Urothelium cell line (cell line): Measurements from ENCODE around the gene PRDM2.

Source experiments
- DNase-seq: peaks from one replicate; pipeline ENCODE4 v3.0.0; 2011; ENCODE audit warnings: low spot score, mixed read lengths
- FAIRE-seq: peaks from 2 replicates; lab custom pipeline; 2011; peaks lifted over from hg19 to GRCh38; lab: Jason Lieb, UNC

The PRDM2 gene

DNA sequence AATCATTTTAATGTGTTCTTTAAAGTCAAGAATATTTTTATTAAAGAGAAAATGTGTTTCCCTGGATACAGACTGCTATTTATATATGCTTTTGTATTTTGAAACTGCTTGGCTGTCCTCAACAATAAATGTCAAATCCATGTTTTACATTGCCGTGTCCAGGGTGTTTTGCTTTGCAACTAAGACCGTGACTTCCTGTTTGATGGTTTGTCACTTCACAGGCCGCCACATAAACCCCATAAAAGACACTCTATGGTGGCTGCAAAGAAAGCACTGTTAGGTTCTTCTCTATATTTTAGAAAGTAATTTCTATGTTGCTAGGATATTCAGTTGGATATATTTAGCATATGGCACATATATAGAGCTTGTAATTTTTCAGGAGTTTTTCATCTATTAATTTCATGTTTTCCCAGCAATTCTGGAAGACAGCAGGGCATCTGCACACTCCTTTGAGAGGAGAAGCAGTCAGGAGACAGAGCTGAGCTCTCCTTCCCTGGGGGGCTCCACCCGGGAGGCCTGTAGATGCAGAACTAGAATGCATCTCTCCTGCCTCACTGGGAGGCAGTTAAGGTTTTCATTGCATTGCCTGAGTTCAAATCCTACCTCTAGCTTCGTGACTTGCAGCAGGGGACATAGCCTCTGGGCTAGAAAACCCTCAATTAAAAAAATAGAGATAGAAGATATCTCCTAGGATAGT lies 33.1 kb downstream of the PRDM2 start:
- FAIRE-seq, result no peak
- DNase-seq, result no peak

DNA sequence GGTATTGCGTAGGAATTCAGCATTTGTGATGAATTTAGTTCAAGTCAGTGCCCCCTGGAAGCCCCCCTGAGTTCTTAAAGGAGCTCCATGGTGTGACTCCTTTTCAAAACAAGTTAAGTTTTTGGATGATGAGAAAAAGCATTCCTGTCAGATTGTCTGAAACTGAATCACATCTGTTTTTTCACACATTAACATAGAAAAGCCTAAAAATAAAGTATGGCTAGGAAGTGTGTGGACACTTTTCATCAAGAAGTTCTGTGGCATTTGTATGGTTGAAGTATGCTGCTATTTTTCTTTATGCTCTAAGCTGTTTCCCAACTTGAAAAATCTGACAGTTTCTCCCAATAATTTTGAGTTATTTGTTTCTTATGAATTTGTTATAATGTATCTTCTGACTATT lies 33.7 kb downstream of the PRDM2 start:
- FAIRE-seq, result no peak
- DNase-seq, result no peak

DNA sequence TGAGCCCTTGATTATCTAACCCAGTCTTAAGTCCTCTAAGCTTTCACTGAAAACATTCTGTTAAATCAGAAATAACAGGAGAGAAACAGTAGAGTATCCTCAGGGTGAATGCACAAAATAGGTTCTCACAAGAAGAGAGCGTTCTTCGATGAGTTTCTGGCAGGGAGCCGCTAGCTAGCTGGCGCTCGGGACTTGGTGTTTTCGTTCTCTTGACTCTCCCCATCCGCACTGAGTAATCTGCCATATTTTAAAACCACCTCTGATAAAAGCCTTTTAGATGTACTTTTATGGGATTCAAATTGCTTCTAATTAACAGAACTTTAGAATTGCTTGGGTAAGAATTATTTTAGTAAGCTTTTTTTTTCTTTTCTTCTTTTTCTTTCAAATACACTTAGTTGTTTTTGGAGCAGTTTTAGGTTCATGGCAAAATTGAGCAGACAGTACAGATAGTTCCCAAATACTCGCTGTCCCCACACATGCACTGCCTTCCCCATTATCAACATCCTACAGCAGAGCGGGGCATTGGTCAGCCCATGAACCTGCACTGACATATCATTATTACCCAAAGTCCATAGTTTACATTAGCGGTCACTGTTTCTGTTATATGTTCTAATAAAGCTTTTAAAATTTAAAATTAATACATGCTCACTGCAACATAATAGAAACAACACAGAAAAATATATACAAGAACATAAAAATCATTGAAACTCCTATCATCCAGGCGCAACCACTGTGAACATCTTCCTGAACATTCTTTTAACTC lies 35.4 kb downstream of the PRDM2 start:
- FAIRE-seq (no peak), DNase-seq (no peak)

DNA sequence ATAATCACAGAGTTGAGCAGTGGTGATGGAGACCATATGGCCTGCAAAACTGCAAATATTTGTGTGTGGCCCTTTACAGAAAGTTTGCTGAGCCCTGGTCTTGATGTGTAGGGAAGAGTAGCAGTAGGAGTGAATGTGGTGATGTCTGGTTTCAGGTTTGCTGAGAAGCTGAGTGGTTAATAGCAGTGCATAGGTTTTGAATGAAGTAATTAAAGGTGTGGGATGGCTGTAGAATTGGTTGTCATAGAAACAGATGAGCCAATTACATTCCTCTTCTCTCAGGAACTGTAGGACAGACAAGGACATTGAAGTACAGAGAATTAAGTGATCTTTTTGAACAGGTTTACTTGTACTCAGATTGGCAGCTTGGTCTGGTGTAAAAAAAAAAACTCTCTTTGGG lies 37.4 kb downstream of the PRDM2 start:
- no peak for FAIRE-seq
- no peak for DNase-seq

DNA sequence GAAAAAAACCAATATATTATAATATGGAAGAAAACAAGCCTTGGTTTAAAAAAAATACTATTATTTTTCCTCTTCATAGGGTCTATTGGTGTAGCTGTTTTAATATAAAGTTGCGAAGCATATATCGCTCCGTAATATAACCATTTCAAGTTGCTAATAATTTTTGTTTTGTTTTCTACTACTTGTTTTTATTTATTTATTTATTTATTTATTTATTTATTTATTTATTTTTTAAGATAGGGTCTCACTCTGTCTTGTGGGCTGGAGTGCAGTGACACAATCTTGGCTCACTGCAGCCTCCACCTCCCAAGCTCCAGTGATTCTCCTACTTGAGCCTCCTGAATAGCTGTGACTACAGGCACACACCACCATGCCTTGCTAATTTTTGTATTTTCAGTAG lies 46.4 kb downstream of the PRDM2 start:
- DNase-seq (no peak), FAIRE-seq (no peak)

DNA sequence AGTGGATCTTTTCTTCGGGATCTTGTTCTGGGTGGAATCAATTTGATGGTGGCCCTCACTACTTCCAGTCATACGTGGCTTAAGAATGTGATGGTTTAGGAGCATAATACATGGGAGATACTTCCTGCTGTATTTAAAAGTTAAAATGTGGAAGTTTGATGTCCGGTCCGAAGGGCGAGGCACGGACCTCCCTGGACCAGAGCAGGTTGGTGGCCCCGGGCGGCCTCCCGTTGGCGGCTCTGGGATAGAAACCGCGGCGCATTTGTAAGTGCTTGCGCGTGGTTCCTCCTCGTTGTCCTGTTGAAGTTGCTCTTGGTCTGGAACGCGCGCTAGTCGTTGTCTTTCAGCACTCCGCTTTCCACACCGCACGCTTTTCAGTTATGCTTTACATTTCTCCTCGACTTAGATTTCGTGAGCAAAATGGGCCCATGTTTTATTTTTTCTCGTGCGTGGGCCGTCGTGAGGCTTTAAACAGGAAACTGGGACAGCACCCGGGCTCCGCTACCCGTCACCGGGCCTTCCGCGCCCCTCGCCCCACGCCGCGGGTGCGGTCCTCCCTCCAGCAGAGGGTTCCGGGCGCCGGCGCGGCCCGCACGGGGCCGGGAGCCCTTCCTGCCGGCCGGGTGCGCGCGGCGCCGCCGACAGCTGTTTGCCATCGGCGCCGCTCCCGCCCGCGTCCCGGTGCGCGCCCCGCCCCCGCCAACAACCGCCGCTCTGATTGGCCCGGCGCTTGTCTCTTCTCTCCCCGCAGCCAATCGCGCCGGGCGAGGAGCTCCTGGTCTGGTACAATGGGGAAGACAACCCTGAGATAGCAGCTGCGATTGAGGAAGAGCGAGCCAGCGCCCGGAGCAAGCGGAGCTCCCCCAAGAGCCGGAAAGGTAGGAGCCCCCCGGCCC lies 48.9 kb downstream of the PRDM2 start:
- peak; percentile 83 for FAIRE-seq
- DNase-seq, result peak; percentile 98

DNA sequence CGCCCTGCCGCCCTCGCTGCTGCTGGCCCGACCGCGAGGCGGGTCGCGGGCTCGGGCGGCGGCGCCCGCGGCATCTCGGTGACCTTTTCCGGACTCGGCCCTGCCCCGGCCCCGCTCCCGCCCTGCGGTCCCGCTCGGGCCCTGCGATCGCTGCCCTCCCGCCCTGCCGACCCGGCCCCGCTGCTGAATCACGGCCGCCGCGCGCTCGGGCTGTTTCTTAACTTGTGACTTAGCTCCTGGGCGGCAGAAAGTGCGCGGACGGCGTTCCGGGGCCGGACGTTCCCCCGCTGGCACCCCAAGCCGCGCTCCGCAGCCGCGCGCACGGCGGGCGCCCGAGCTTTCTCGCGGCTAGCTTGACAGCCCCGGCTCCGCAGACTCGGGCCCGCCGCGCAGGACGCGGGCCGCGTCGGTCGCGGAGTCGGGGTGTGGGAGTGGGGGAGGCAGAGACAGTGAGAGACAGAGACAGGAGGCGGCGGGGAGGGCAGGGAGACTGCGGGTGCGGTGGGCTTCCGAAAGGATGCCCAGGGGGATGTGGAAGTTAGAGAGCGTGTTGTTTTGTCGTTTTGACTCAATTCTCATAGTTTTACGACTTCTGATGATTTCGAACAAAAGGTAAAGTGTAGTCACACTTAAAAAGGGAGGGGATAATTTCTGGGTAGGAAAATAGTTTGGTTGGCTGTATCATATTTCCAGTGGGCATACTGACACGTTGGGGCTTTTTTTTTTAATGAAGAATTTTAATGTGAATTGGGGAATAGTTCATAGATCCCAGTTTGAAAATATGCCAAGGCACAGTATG lies 49.8 kb downstream of the PRDM2 start:
- DNase-seq (no peak), FAIRE-seq (no peak)

DNA sequence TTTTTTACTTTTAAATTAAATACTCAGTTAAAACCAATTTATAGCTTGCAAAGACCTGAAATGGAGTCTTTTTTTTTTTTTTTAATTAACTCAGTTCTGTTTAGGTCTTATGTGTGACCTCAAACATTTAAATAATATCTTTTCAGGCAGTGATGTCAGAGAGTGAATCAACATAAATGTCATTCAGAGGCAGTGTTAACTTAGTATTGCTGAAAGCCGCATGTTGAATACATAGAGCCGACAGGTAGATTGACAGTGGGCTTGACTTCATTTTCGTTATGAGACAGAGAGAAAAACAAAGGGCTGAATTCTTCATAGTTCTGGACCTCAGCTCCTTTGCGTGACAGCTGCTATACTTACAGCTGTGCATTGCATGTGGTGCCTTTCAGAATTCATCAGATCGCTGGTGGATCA lies 51.5 kb downstream of the PRDM2 start:
- FAIRE-seq (peak; percentile 30), DNase-seq (no peak)

DNA sequence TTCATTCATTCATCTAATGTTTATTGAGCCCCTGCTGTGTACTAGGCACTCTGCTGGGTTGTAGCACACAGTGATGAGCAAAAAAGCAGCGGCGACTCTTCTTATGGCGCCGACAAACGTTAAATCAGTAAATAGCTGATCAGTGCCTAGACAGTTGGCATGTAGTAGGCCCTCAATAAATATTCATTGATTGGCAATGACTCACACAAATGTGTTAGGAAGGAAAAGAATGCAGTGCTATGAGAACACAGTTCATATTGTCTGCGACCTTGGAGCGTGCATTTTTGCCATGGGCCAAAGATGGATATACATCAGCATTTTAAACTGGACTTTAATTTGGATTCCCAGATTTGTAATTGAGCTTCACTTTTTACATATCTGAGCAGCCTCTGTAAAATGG lies 52.0 kb downstream of the PRDM2 start:
- DNase-seq, result no peak
- FAIRE-seq, result no peak

DNA sequence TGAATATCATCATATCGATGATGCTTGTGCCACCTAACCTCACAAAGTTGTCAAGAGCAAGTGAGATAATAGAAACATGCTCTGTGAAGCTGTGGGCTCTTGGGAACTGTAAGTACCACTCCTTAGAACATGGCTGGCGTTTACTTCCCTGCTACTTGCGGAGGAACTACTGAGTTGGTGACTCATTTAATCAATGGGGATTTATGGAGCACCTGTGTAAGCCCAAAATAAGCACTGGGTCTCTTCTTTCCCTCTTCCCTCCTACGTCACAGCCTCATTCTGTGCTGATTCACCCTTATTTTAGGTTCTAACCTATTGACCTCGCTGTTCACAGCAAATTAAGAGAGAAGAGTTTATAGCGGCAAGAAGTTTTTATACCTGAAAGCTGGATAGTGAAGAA lies 52.9 kb downstream of the PRDM2 start:
- DNase-seq (no peak), FAIRE-seq (no peak)

DNA sequence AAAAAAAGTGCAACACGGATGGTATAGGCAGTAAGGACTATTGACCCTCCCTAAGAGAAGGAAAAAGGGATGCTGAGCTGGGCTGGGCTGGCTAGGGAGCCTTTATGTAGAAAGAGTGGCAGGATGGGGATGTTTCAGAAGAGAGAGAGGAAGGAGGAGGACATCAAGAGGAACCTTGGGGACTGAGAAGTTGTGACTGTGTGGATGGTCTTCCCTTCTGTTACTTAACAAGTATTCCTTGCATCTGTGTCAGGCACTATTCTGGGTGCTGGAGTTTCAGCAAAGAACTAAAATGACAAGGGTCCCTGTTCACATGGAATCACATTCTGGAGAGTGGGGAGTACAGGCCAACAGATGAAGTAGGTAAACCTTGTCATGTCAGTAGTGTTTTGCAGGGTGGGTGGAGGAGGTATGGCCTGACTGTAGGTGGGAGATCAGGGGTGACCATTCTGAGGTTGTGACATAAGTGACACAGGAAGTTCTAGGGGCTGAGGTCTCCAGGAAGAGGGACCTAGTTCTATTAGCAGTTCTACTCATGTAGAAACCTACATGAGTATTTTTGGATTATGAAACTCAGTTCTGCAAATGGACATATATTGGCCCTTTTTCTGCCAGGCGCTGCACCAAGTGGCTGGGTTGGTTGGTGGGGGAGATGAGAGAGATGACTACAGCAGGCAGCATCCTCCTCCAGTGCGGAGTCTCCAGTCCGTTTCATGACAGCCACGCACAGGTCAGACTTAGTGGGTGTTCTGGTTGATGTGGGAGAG lies 53.8 kb downstream of the PRDM2 start:
- no peak for DNase-seq
- no peak for FAIRE-seq

DNA sequence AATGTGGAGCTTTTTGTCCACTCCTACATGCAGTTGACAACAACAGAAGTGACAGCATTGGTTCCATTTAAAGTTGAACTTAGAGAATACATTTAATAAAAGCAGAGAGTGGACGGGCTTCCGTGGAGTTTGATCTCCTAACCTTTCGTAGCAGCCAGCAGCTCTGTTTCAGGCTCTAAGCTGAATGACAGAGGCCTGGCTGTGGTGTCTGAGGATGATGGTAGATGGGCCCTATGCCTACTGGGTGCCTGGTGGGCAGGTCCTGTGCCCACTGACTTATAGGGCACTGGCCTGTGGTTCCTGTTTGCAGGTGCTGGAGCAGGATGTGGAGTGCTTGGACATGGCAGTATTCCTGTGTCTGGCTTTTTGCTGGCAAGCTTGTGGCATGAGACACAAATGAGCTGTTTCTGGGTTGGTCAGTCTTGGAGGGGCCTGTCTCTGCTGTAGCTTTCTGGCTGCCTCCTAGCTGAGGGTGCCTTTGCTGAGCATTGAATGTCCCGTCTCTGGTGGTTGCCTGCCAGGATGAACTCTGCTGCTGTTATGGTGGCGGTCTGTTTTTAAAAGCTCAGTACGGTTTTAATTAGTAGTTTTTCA lies 54.6 kb downstream of the PRDM2 start:
- DNase-seq (no peak), FAIRE-seq (no peak)

DNA sequence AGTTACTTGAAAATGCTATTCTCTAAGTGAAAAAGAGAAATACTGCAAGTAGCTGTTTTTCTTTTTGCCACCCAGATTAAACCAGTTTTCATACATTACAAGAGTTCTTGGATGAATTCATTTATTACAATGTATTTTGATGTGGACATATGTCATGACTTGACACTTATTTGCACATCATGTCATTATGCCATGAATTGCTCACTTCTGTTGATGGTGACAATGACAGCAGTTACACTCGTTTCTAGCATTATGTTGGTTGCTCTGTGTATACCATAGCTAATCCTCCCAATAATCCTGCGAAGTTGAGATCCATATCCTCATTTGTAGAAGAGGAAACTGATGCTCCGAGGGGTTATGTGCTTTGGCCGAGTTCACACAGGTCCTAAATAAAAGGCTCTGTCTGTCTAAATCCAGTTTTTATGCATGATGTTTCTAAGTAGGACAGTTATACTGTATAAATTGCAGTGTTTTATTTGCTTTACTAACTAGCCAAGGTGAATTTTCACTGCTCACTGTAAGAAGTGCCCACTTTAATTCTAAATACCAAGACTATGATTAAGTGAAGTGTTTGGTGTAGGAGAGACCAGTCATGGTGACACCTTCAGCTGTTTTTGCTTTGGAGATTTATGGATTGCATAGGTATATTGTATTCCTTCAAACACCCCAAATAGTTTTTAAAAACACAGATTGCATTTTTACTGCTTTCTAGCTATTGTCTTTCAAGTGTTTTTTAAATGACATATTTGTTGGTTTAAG lies 56.7 kb downstream of the PRDM2 start:
- FAIRE-seq, result no peak
- no peak for DNase-seq

DNA sequence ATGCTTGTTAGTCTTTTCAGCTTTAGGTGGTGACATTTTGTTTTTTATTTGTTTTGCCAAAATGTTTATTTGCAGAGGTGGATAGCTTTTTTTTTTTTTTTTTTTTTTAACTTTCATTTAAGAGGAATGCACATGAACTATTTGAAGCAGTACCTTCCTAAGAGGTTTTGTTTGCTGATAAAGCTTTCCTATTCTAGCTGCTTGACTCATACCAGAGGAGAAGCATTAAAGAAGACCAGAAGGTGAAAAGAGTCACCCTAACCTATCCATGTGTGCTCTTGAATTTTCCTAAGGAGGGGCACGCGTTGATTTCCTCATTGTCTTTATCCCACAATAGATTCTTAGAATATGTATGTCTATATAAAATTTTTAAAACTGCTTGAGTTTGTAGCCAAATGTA lies 57.7 kb downstream of the PRDM2 start:
- DNase-seq (no peak), FAIRE-seq (no peak)

DNA sequence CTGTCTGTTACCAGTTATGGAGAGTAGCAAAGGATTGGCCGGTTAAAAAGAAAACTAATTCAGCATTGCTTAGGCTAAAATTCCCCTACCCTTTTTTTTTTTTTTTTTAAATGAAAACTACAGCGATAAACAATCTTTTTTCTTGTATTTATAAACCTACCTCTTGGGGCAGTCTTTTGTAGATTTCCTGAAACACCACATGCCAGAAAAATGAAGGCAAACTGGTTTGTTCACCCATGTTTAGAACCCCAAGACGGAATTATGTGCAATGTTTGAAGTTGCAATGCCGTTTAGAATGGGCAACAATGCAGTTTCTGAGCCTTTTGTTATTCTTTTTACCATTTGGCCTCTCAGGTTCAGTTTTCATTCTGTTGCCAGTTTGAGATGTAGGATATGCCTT lies 59.1 kb downstream of the PRDM2 start:
- FAIRE-seq (no peak), DNase-seq (no peak)

DNA sequence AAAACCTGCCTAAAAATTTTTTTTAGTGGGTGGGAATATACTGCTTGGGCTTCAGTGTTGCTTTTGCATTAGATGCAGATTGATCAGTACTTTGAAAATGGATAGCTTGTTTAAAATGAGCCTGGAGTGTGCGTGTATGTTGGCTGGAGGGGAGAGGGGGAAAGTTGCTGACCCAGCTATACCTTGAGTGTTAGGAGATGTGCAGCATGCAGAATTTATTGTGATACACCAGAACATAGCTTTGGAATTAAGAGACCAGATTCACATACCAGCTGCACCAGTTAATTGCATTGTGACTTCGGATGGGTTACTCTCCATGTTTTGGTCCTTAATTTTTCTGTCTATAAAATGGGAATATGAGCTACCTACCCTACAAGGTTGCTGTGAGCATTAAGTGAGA lies 60.4 kb downstream of the PRDM2 start:
- DNase-seq, result no peak
- no peak for FAIRE-seq

DNA sequence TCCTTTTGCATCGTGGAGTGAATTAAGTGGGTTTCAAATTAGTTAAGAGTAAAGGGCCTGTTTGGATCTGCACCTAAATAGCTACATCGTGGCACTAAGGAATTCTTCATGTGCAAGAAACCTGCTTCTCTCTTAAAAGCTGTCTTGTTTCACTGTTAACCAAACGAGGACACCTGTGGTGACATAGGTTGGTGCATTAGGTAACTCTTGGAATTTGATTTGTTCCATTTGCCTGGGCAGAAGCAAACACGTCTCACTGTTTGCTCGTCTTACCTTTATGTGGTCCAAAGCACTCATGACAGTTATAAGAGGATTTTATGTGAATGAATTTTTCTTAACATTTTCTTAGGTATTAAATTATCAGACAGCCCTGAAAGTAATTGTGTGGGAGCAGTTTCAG lies 60.9 kb downstream of the PRDM2 start:
- DNase-seq (no peak), FAIRE-seq (no peak)

DNA sequence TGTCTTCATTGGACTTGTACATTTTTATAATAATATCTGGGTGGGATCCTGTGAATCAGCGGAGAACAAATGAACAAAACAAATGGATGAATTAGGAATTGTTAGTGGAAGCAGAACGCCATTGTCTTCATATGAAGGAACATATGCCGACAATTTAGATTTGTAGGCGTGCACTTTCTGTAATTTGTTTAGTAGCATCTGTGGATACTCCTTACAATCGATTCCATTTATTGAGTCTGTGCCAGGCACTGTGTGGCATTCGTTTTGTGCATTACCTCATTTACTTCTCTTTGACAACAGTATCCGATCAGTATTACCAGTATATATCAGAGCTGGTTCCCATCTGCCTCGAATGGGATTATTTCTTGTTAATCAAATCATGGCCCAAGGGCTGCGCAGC lies 61.9 kb downstream of the PRDM2 start:
- FAIRE-seq (no peak), DNase-seq (no peak)

DNA sequence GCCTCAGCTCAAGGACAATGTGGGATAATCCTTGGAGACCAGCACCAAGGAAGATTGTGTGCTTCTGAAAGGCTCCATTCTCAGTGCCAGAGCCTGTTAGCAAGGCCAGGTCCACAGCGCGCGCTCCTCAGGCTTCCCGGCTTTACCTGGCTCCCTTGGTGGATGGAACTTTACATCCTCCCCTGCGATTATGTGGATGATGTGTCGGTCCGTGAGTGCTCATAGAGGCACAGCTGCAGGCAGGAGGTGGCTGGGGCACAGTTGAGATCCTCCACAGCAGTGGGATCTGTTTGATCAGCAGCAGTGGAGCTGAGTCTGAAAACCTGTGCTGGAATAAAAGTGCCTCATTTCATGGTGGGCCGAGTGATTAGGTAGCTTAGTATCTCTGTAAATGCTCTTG lies 62.7 kb downstream of the PRDM2 start:
- DNase-seq (no peak), FAIRE-seq (no peak)
